Neuronal stem cell (in vitro differentiated cells): ENCODE results near the gene GRIK3.
A peak's percentile ranks its signal among the peaks of the same experiment; 100 is the strongest.

Source experiments
- DNase-seq: peaks from one replicate; pipeline ENCODE4 v3.0.0-alpha.2; 2013; ENCODE audit warnings: low spot score
- H2AFZ ChIP-seq: one replicate; pipeline ENCODE4 v1.6.1; 2013; ENCODE audit warnings: mild to moderate bottlenecking, low read length, inconsistent platforms
- H2AK5ac ChIP-seq: 2 replicates; pipeline ENCODE4 v1.6.1; 2013; ENCODE audit warnings: low read depth, mild to moderate bottlenecking, inconsistent platforms, low read length, moderate library complexity, mixed read lengths
- H2BK120ac ChIP-seq: 2 replicates; pipeline ENCODE4 v1.6.1; 2013; ENCODE audit warnings: low read depth, mild to moderate bottlenecking, inconsistent platforms, low read length, moderate library complexity, mixed read lengths
- H2BK12ac ChIP-seq: one replicate; pipeline ENCODE4 v1.6.1; 2013; ENCODE audit warnings: low read length, inconsistent platforms
- H2BK15ac ChIP-seq: 2 replicates; pipeline ENCODE4 v1.6.1; 2013; ENCODE audit warnings: mild to moderate bottlenecking, low read length, inconsistent platforms, mixed read lengths
- H2BK5ac ChIP-seq: one replicate; pipeline ENCODE4 v1.6.1; 2013; ENCODE audit warnings: inconsistent platforms, mild to moderate bottlenecking, low read length, moderate library complexity
- H3K14ac ChIP-seq: one replicate; pipeline ENCODE4 v1.6.1; 2013; ENCODE audit warnings: low read length, inconsistent platforms
- H3K18ac ChIP-seq: 2 replicates; pipeline ENCODE4 v1.6.1; 2013; ENCODE audit warnings: low read length, inconsistent platforms
- H3K23ac ChIP-seq: 2 replicates; pipeline ENCODE4 v1.6.1; 2013; ENCODE audit warnings: low read depth, mild to moderate bottlenecking, mixed read lengths, low read length, inconsistent platforms; ENCODE audit not compliant: poor library complexity
- H3K27ac ChIP-seq: replicated peaks from 3 replicates; pipeline ENCODE4 v1.5.1; 2013; ENCODE audit warnings: low read length, inconsistent platforms
- H3K27me3 ChIP-seq, 3 experiments: 2 replicates each; pipeline ENCODE4 v1.6.1; 2013; ENCODE audit warnings: low read length in 3 of 3, mild to moderate bottlenecking in 2 of 3, inconsistent platforms in 1 of 3, low read depth in 1 of 3, mixed read lengths in 1 of 3, moderate library complexity in 1 of 3; ENCODE audit not compliant: control insufficient read depth in 3 of 3, insufficient read depth in 3 of 3
- H3K36me3 ChIP-seq, 2 donors: replicated peaks in 1 of 2; 2 replicates each; pipeline ENCODE4 v1.6.1; 2013; ENCODE audit warnings: low read length in 2 of 2; ENCODE audit not compliant: control insufficient read depth in 2 of 2, insufficient read depth in 2 of 2
- H3K4ac ChIP-seq: 2 replicates; pipeline ENCODE4 v1.6.1; 2013; ENCODE audit warnings: inconsistent platforms, mild to moderate bottlenecking, low read length, moderate library complexity
- H3K4me1 ChIP-seq, 2 donors: 1 replicate in 1 of 2; 2 replicates in 1 of 2; pipeline ENCODE4 v1.6.1; 2013; ENCODE audit warnings: low read length in 2 of 2, low read depth in 1 of 2; ENCODE audit not compliant: control insufficient read depth in 2 of 2, insufficient read depth in 1 of 2
- H3K4me2 ChIP-seq: one replicate; pipeline ENCODE4 v1.6.1; 2013; ENCODE audit warnings: mild to moderate bottlenecking, low read length, inconsistent platforms; ENCODE audit not compliant: insufficient read depth, poor library complexity, severe bottlenecking
- H3K4me3 ChIP-seq, 2 donors: 2 replicates each; pipeline ENCODE4 v1.5.1; 2013; ENCODE audit warnings: low read length in 2 of 2, mild to moderate bottlenecking in 2 of 2, inconsistent platforms in 1 of 2, moderate library complexity in 1 of 2
- H3K79me1 ChIP-seq: one replicate; pipeline ENCODE4 v1.6.1; 2013; ENCODE audit warnings: low read depth, mild to moderate bottlenecking, inconsistent platforms, low read length, moderate library complexity
- H3K9ac ChIP-seq: one replicate; pipeline ENCODE4 v1.6.1; 2013; ENCODE audit warnings: mild to moderate bottlenecking, low read depth, low read length, inconsistent platforms; ENCODE audit not compliant: poor library complexity
- H3K9me3 ChIP-seq, 2 donors: replicated peaks in 1 of 2; 2 replicates each; pipeline versions ENCODE3 to v1.6.1; 2013; ENCODE audit warnings: low read length in 2 of 2, mild to moderate bottlenecking in 2 of 2, inconsistent platforms in 1 of 2, low read depth in 1 of 2, mixed read lengths in 1 of 2, moderate library complexity in 1 of 2; ENCODE audit not compliant: control insufficient read depth in 2 of 2, insufficient read depth in 1 of 2
- H4K8ac ChIP-seq: one replicate; pipeline ENCODE4 v1.6.1; 2013; ENCODE audit warnings: low read depth, mild to moderate bottlenecking, inconsistent platforms, low read length, moderate library complexity
- H4K91ac ChIP-seq: one replicate; pipeline ENCODE4 v1.6.1; 2013; ENCODE audit warnings: low read length, low read depth, mild to moderate bottlenecking, inconsistent platforms; ENCODE audit not compliant: poor library complexity
- WGBS, 2 donors: extraction: QIAGEN DNeasy Blood & Tissue Kit; methylation state at CpG; one replicate each; pipeline ENCODE4 v1.1.7; 2013; ENCODE audit warnings: missing lambda C conversion rate in 2 of 2, mixed read lengths in 1 of 2; ENCODE audit not compliant: insufficient read length in 2 of 2, insufficient replicate concordance in 1 of 2; ENCODE audit errors: extremely low coverage in 2 of 2; 5-methylcytosine and 5-hydroxymethylcytosine counted together

The GRIK3 gene

GRCh38 chr1:36859926-36860325 lies 174.4 kb downstream of the GRIK3 start:
- no peaks in the 10 kb centered on the region for H3K36me3 ChIP-seq
- no peak overlapping the region for H3K4me2 ChIP-seq
- peak overlapping the region; percentile 46 for H3K18ac ChIP-seq
- no peaks in the 10 kb centered on the region for H3K9me3 ChIP-seq
- H2AFZ ChIP-seq, result no peak overlapping the region
- H2BK120ac ChIP-seq, result no peak overlapping the region
- no peak overlapping the region for H3K23ac ChIP-seq
- peaks cover 0 to 8% of the 10 kb centered on the region in 2 donors for H3K4me1 ChIP-seq
- H4K91ac ChIP-seq, result no peak overlapping the region
- H2AK5ac ChIP-seq, result no peak overlapping the region
- H3K9ac ChIP-seq, result no peak overlapping the region
- no peaks in the 10 kb centered on the region for H3K79me1 ChIP-seq
- no peak overlapping the region for H3K4ac ChIP-seq
- H2BK15ac ChIP-seq, result no peak overlapping the region
- H3K14ac ChIP-seq, result no peak overlapping the region
- DNase-seq, result no peak
- H3K27me3 ChIP-seq, result peaks cover 0 to 9% (median 0%) of the 10 kb centered on the region in 3 experiments
- H3K4me3 ChIP-seq, result no peak overlapping the region
- no CpG with 5 or more reads among the region's 10 CpGs for WGBS, 2 donors
- no peak overlapping the region for H2BK5ac ChIP-seq
- no peak overlapping the region for H2BK12ac ChIP-seq
- peak overlapping the region; percentile 56 for H4K8ac ChIP-seq
- H3K27ac ChIP-seq, result no peak overlapping the region

- H4K8ac ChIP-seq, result no peak overlapping the region
- H3K4me1 ChIP-seq, result peaks cover 0 to 8% of the 10 kb centered on the region in 2 donors
- H3K9me3 ChIP-seq, result no peaks in the 10 kb centered on the region
- H3K4me3 ChIP-seq, result no peak overlapping the region
- no peak overlapping the region for H3K9ac ChIP-seq
- H3K23ac ChIP-seq, result peak overlapping the region; percentile 35
- H2BK12ac ChIP-seq, result peak overlapping the region; percentile 46
- no CpG with 5 or more reads among the region's 14 CpGs for WGBS, 2 donors
- peaks cover 0 to 9% (median 0%) of the 10 kb centered on the region in 3 experiments for H3K27me3 ChIP-seq
- no peak overlapping the region for H3K4ac ChIP-seq
- DNase-seq, result no peak
- peak overlapping the region; percentile 72 for H2BK15ac ChIP-seq
- H2AFZ ChIP-seq, result no peak overlapping the region
- H3K79me1 ChIP-seq, result no peaks in the 10 kb centered on the region
- H3K18ac ChIP-seq, result peak overlapping the region; percentile 68
- H2BK120ac ChIP-seq, result no peak overlapping the region
- H3K14ac ChIP-seq, result no peak overlapping the region
- H4K91ac ChIP-seq, result peak overlapping the region; percentile 11
- H2BK5ac ChIP-seq, result no peak overlapping the region
- H3K27ac ChIP-seq, result no peak overlapping the region
- no peaks in the 10 kb centered on the region for H3K36me3 ChIP-seq
- H3K4me2 ChIP-seq, result no peak overlapping the region
- peak overlapping the region; percentile 72 for H2AK5ac ChIP-seq
Observed at GRCh38 chr1:36858981-36859380, 175.3 kb downstream of the GRIK3 start.

- Histone ChIP-seq H3K79me1 (no peaks in the 10 kb centered on the region), H3K9ac (no peak overlapping the region), H3K23ac (no peak overlapping the region), H2BK12ac (no peak overlapping the region), H2AK5ac (no peak overlapping the region), H3K27ac (no peak overlapping the region), H3K27me3 (peaks cover 0 to 9% (median 0%) of the 10 kb centered on the region in 3 experiments), H3K9me3 (no peaks in the 10 kb centered on the region), H3K36me3 (no peaks in the 10 kb centered on the region), H3K4me2 (no peak overlapping the region), H3K4ac (no peak overlapping the region), H2BK5ac (no peak overlapping the region), H3K18ac (no peak overlapping the region), H4K8ac (no peak overlapping the region), H2AFZ (no peak overlapping the region), H3K14ac (no peak overlapping the region), H2BK15ac (no peak overlapping the region), H3K4me3 (no peak overlapping the region), H4K91ac (no peak overlapping the region), H3K4me1 (peaks cover 0 to 8% of the 10 kb centered on the region in 2 donors), H2BK120ac (no peak overlapping the region)
- no CpG with 5 or more reads among the region's 5 CpGs for WGBS, 2 donors
- no peak for DNase-seq
Observed at GRCh38 chr1:36858553-36858952, 175.8 kb downstream of the GRIK3 start.

- Histone ChIP-seq H3K18ac (no peak overlapping the region), H3K9ac (no peak overlapping the region), H2AK5ac (no peak overlapping the region), H3K9me3 (no peaks in the 10 kb centered on the region), H3K14ac (no peak overlapping the region), H2BK5ac (no peak overlapping the region), H4K8ac (no peak overlapping the region), H3K4ac (no peak overlapping the region), H3K79me1 (no peaks in the 10 kb centered on the region), H3K36me3 (no peaks in the 10 kb centered on the region), H2AFZ (no peak overlapping the region), H3K23ac (no peak overlapping the region), H3K4me2 (no peak overlapping the region), H3K27me3 (peaks cover 0 to 13% (median 0%) of the 10 kb centered on the region in 3 experiments), H3K27ac (no peak overlapping the region), H2BK12ac (no peak overlapping the region), H3K4me3 (no peak overlapping the region), H3K4me1 (peaks cover 0 to 8% of the 10 kb centered on the region in 2 donors), H2BK15ac (no peak overlapping the region), H2BK120ac (no peak overlapping the region), H4K91ac (no peak overlapping the region)
- no CpG with 5 or more reads among the region's 5 CpGs for WGBS, 2 donors
- DNase-seq, result no peak
Observed at GRCh38 chr1:36857754-36858153, 176.6 kb downstream of the GRIK3 start.
